HG03097 (cell line): ENCODE measurements around the gene RASSF6.
"Not testable (repeated sequence)": the region's sequence is repeated elsewhere in the genome, so short reads cannot be mapped to it uniquely, and the experiment has no call there.

Source experiments
- ATAC-seq: cut with Tn5 transposase; IDR thresholded peaks from one replicate; pipeline ENCODE4 v1.9.1; 2021; ENCODE audit not compliant: unreplicated experiment, low FRiP score

Gene RASSF6

GRCh38 chr4:73585345-73585744 lies 34.9 kb downstream of the RASSF6 start:
- ATAC-seq, result no peak

- ATAC-seq, result no peak
Observed at GRCh38 chr4:73583666-73584065, 36.6 kb downstream of the RASSF6 start.

DNA sequence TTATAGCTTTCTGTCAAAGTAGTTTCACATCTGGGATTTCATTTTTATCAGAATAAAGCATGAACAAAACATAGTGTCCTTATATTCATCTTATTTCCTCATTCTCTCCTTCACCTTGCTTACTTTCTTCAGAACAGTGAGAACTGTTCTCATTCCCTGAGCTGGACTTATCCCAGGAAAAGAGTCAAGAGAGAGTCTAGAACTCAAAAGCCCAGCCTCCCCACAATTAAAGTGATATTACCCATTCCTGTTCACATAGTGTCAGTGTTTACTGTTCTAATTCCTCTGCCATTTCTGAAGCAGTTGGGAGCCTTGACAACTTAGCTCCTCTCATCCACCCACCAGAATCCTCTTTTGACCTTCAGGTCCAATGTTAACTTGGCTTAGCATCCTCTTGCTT lies 42.9 kb downstream of the RASSF6 start:
- ATAC-seq, result no peak

DNA sequence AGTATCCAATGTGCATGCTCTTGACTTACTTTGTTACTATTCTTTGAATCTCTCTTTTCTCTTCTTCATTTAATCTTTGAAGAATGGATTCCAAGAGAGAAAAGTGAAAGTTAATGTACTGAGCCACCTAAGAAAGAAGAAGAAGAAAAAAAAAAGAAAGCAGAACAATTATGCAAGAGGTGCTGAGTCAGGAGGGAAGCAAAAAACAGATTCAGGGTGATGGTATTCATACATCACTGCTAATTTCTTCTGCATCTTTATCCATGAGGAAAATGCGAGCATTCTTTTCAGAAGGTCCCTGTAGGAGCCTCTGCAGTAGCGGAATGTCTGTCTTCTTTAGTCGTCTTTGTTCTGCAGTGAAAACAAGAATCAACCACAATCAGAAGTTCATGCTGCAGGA lies 43.9 kb downstream of the RASSF6 start:
- no peak for ATAC-seq

DNA sequence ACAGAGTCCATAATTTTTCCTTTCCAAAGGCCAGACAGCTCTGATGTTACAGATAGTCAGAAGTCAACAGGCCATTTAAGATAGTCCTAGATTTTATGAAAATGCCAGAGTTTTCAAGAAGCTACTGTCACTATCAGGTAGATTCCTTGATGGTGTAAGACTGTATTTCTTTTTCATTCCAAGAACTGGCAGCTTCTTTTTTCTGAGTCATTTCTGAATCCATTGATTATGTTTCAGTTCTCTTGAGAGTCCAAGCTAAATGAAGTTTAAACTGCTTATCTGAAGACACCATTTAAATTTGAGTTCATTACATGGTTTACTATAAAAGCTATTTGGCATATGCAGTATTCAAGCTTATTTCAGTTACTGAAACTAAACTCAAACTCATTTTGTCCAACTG lies 44.6 kb downstream of the RASSF6 start:
- ATAC-seq, result no peak

DNA sequence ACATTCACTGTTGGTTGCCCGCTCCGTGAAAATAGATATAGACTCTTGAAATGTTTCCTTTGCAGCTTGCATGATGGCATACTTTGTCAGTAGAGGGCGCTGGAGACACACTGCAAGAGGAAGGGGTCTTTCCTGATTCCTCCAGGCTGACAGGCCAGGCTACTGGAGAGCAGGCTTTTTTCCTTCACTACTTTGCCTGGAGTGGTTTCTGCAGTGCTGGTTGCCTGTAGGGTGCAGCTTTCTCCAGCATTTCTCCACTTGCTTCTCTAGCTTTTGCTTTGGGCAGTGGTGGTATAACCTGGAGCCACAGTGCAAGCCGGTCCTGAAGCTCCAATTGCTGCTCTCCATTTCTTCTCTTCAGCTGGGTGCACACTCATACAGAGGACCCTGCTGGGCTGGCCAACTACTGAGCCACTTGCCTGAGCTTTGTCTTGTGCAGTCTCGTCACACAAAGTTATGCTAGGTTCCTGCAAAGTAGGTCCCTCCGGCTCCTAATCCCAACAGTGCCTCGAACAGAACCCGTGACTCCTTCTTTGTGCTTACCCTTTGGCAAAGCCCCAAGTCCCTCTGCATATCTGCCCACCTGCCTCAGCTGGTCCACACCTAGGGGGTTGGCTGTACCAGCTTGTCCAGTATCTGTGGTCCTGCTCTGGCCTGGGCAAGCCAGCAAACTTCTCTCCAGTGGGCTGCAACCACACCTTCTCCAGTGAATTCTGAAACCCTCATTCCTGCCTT lies 46.3 kb downstream of the RASSF6 start:
- peak; percentile 57 for ATAC-seq

- ATAC-seq, result not testable (repeated sequence)
Observed at GRCh38 chr4:73550865-73551264, 69.4 kb downstream of the RASSF6 start.

GRCh38 chr4:73544620-73545019 lies 75.6 kb downstream of the RASSF6 start:
- ATAC-seq, result no peak

- ATAC-seq, result no peak
Observed at GRCh38 chr4:73541251-73541650, 79.0 kb downstream of the RASSF6 start.

- no peak for ATAC-seq
Observed at GRCh38 chr4:73540826-73541225, 79.4 kb downstream of the RASSF6 start.

DNA sequence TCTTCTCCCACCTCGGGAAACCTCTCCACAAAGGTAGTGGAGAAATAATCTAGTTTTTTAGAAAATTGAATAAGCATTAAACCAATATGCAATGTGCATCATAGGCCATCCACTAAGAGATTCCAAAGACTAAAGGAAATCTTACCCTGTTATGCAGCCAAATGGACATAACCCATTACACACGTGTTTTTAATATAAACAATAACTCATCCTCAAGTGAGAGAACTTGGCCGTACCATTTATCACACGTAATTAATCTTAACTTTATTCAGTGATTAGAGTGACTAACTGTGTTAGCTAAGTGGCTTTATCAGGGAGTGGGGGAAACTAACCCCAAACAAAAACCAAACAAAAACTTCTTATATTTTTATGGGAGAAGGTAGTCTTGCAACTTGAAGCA lies 80.8 kb downstream of the RASSF6 start:
- no peak for ATAC-seq

DNA sequence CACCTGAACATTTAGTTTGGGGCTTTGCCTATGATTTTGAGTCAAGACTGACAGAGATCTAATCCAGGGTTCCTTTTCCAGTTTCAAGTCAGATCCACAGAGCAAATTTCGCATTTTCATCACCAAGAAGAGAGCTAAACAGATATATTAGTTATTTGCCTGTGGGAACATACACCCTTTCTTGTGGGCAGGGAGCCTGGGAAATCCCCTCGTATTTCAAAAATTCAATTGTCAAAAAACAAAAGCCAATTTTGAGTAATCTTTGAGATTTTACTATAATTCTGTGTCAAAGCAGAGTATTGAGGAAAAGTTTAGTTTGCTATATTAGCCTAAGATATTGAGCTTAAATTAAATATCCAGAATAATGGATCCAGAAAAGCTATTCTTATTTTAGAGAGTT lies 82.1 kb downstream of the RASSF6 start:
- no peak for ATAC-seq

DNA sequence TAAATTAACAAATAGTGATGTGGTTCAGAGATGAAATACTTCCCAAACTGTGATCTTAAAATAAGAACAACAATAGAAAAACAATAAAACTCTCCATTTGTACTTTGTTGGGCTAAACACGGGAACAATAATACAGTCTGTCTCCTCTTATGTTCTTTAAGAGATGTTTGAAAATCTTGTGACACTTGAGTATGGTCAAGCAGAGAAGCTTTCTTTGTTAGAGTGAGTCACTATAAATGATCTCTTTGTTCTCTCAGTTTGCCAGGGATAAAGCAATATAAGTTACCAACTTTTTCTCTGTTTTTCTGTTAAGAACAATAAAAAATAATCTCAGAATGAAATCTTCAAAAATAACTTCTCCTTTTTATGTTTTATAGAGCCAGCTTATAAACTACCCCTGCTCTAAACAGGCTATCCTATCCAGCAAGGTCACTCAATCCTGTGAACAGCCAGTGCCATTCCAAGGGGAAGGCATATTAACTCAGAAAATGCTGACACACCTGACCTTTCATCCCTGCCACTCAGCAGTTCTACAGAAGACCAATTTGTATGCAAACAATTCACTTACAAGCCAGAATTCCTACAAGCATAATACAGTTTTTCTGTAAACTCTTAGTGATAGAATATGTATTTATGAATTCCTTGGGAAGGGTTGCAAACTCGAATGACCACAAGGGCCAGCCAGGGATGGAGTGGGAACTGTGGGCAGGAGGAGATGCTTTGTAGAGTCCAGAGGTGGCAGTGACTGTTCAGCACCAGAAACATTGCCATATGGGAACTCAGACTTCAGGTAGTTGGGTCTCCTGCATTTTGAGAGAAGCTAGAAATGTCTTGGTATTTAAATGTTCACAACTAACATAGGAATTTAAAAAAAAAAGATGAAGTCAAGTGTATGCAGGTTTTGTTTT lies 86.5 kb downstream of the RASSF6 start:
- ATAC-seq, result no peak

DNA sequence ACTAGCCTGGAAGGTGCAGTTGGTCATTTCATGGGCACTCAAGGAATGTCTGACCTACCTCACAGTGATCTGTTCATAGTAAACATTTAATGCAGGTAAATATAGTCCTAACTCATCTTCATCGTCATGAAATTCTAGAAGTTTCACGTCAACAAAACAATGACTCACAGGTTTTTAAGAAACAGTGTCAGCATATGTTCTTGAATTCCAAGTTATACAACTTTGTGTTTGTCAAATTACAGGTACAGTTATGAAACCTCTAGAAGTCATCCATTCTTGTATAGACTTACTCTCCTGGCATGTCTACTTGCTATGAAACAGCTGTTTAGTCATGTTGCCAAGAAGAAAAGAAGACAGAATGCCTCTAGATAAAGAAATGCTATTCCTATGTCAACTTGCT lies 92.1 kb downstream of the RASSF6 start:
- no peak for ATAC-seq

DNA sequence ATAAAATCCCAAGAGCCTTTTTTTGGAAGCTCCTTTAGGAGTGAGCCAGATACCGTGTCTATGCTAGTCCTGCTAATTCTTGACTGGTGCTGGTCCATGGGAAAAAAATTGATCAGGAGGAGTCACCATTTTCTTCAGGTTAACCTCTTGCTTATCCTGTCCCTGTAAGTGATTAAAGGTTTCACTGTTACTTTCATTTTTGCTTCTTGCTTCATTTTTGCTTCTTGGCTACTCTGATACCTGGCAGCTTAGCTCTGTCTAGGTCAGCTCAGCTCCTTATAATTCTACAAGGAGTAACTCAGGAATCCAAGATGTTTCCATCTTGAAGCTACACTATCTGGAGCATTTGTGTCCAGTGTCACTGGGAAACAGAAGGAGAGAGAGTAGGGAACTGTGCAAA lies 93.0 kb downstream of the RASSF6 start:
- ATAC-seq, result peak; percentile 73

DNA sequence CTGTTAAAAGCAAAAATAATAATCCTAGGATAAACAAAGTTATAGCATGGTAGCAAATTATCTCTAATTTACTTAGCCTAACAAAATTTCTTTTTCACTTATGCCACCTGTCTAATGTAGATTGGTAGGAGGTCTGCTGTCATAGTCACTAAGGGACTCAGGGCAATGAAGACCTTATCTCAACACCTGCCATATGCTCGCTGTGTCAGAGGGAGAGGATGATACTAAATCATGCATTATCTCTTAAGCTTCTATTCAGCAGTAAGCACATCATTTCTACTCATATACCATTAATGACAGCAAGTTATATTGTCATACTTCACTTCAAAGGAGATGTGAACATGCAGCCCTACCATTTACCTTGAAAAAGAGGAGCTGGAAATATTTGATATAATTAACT lies 94.6 kb downstream of the RASSF6 start:
- ATAC-seq, result no peak

- no peak for ATAC-seq
Observed at GRCh38 chr4:73523126-73523525, 97.1 kb downstream of the RASSF6 start.
